ENCODE results near the gene CRABP2. TPM values are rescaled to one million over a fixed set of nuclear protein-coding genes. Genes with fewer than 3 reads are reported as not detected.

CRABP2 gene
- total RNA-seq, 2 experiments from 2014 or later = 0.78 to 0.89 TPM

- CTCF ChIA-PET = interaction anchor here (0.5 to 10.5 kb wide), 5 partner anchors 14 to 696 kb away, joined by 3 to 119 read pairs (median 17); partner anchors contain the start of genes ISG20L2 and METTL25B
- POLR2A ChIA-PET = interaction anchor here (0.6 to 2.1 kb wide), 4 partner anchors 17 to 342 kb away, joined by 3 to 4 read pairs (median 4); no protein-coding TSS in a partner anchor
Observed at GRCh38 chr1:156704166-156704711, 1.1 kb downstream of the CRABP2 start.

GRCh38 chr1:156703741-156704140 lies 1.6 kb downstream of the CRABP2 start:
- CTCF ChIA-PET = interaction anchor here (0.5 to 10.5 kb wide), 4 partner anchors 13 to 696 kb away, joined by 3 to 119 read pairs (median 32); partner anchors contain the start of genes ISG20L2 and METTL25B

GRCh38 chr1:156703336-156703735 lies 2.0 kb downstream of the CRABP2 start:
- ChIA-PET CTCF (interaction anchor here (0.7 to 10.5 kb wide), 7 partner anchors 9 to 294 kb away, joined by 3 to 119 read pairs (median 4); partner anchors contain the start of genes ISG20L2 and METTL25B), POLR2A (no interaction called here)

More at GRCh38 chr1:156703741-156704140, 1.6 kb downstream of the CRABP2 start:
- POLR2A ChIA-PET = interaction anchor here (0.8 kb wide), 1 partner anchor 19 kb away, joined by 3 read pairs; no protein-coding TSS in a partner anchor

GRCh38 chr1:156700736-156701531 lies 4.4 kb downstream of the CRABP2 start:
- ChIA-PET POLR2A (no interaction called here), CTCF (interaction anchor here (1.3 to 10.5 kb wide), 3 partner anchors 11 to 41 kb away, joined by 3 to 119 read pairs (median 7); no protein-coding TSS in a partner anchor)

- ChIA-PET POLR2A (no interaction called here), CTCF (interaction anchor here (1.2 to 10.5 kb wide), 2 partner anchors 9 to 14 kb away, joined by 3 to 119 read pairs; no protein-coding TSS in a partner anchor)
Observed at GRCh38 chr1:156698995-156699394, 6.4 kb downstream of the CRABP2 start.

GRCh38 chr1:156697481-156697880 lies 7.9 kb downstream of the CRABP2 start:
- ChIA-PET POLR2A (no interaction called here), CTCF (interaction anchor here (10.5 kb wide), 1 partner anchor 7 kb away, joined by 119 read pairs; no protein-coding TSS in a partner anchor)

GRCh38 chr1:156696755-156697154 lies 8.6 kb downstream of the CRABP2 start:
- ChIA-PET POLR2A (no interaction called here), CTCF (no interaction called here)

GRCh38 chr1:156694690-156694962 lies 10.8 kb downstream of the CRABP2 start:
- POLR2A ChIA-PET = no interaction called here
- CTCF ChIA-PET = interaction anchor here (0.7 to 1.7 kb wide), 4 partner anchors 10 to 32 kb away, joined by 3 to 5 read pairs (median 4); no protein-coding TSS in a partner anchor

GRCh38 chr1:156693848-156694689 lies 11.3 kb downstream of the CRABP2 start:
- ChIA-PET CTCF (interaction anchor here (1.2 to 1.7 kb wide), 2 partner anchors 12 to 32 kb away, joined by 4 to 5 read pairs; partner anchors contain the start of gene CRABP2), POLR2A (no interaction called here)

- POLR2A ChIA-PET = no interaction called here
- CTCF ChIA-PET = interaction anchor here (1.2 to 6.4 kb wide), 3 partner anchors 13 to 33 kb away, joined by 4 to 164 read pairs (median 5); partner anchors contain the start of genes CRABP2, ISG20L2 and METTL25B
Observed at GRCh38 chr1:156692925-156693847, 12.2 kb downstream of the CRABP2 start.

GRCh38 chr1:156692441-156692924 lies 12.9 kb downstream of the CRABP2 start:
- CTCF ChIA-PET = interaction anchor here (4.1 to 6.4 kb wide), 2 partner anchors 10 to 33 kb away, joined by 119 to 164 read pairs; partner anchors contain the start of genes CRABP2, ISG20L2 and METTL25B
- POLR2A ChIA-PET = no interaction called here

GRCh38 chr1:156691665-156692440 lies 13.5 kb downstream of the CRABP2 start:
- POLR2A ChIA-PET = no interaction called here
- CTCF ChIA-PET = interaction anchor here (2.1 to 6.4 kb wide), 5 partner anchors 11 to 197 kb away, joined by 7 to 164 read pairs (median 35); partner anchors contain the start of genes CRABP2, ISG20L2 and METTL25B

- ChIA-PET CTCF (interaction anchor here (1.8 to 6.4 kb wide), 8 partner anchors 11 to 198 kb away, joined by 5 to 164 read pairs (median 22); partner anchors contain the start of genes CRABP2, ISG20L2 and METTL25B), POLR2A (no interaction called here)
Observed at GRCh38 chr1:156691191-156691590, 14.2 kb downstream of the CRABP2 start.

- CTCF ChIA-PET = interaction anchor here (0.7 to 6.4 kb wide), 21 partner anchors 11 to 199 kb away, joined by 3 to 164 read pairs (median 7); partner anchors contain the start of genes CRABP2, INSRR, ISG20L2 and METTL25B
- POLR2A ChIA-PET = interaction anchor here (1.5 to 2.5 kb wide), 2 partner anchors 16 to 35 kb away, joined by 10 to 12 read pairs; partner anchors contain the start of gene CRABP2
Observed at GRCh38 chr1:156690675-156691036, 14.7 kb downstream of the CRABP2 start.

- CTCF ChIA-PET = interaction anchor here (0.6 to 6.4 kb wide), 43 partner anchors 10 to 237 kb away, joined by 3 to 164 read pairs (median 5); partner anchors contain the start of genes CRABP2, HAPLN2, INSRR and IQGAP3
- POLR2A ChIA-PET = interaction anchor here (1.0 to 2.5 kb wide), 3 partner anchors 16 to 126 kb away, joined by 3 to 12 read pairs (median 10); partner anchors contain the start of genes CRABP2 and SH2D2A
Observed at GRCh38 chr1:156689953-156690674, 15.3 kb downstream of the CRABP2 start.
